Measurements from ENCODE around the gene ZNF708. TPM values are rescaled to one million over a fixed set of nuclear protein-coding genes. Genes with fewer than 3 reads are reported as not detected.
A peak's percentile ranks its signal among the peaks of the same experiment; 100 is the strongest.
"Not testable (repeated sequence)": the region's sequence is repeated elsewhere in the genome, so short reads cannot be mapped to it uniquely, and the experiment has no call there.

The ZNF708 gene
- total RNA-seq, 1 donor from 2014 or later: 14.7 TPM

DNA sequence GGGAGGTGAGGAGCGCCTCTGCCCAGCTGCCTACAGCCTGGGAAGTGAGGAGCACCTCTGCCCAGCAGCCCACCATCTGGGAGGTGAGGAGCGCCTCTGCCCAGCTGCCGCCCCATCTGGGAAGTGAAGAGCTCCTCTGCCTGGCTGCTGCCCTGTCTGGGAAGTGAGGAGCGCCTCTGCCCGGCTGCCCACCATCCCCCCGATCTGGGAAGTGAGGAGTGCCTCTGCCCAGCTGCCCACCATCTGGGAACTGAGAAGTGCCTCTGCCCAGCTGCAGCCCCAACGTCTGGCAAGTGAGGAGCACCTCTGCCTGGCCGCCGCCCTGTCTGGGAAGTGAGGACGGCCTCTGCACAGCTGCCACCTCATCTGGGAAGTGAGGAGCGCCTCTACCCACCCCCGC is 64.3 kb downstream of the ZNF708 start:
- no peak overlapping the region for H3K4me3 ChIP-seq
- H3K9me3 ChIP-seq: no peaks in the 10 kb centered on the region
- no peaks in the 10 kb centered on the region for H3K4me1 ChIP-seq
- no peak for ATAC-seq
- DNase-seq: no peak
- H3K27ac ChIP-seq: no peak overlapping the region
- intact Hi-C loops (cut with DNase I): no loop called here
- no peaks in the 10 kb centered on the region for H3K36me3 ChIP-seq
- no peaks in the 10 kb centered on the region for H3K27me3 ChIP-seq
- TF ChIP-seq, protein P1, sequence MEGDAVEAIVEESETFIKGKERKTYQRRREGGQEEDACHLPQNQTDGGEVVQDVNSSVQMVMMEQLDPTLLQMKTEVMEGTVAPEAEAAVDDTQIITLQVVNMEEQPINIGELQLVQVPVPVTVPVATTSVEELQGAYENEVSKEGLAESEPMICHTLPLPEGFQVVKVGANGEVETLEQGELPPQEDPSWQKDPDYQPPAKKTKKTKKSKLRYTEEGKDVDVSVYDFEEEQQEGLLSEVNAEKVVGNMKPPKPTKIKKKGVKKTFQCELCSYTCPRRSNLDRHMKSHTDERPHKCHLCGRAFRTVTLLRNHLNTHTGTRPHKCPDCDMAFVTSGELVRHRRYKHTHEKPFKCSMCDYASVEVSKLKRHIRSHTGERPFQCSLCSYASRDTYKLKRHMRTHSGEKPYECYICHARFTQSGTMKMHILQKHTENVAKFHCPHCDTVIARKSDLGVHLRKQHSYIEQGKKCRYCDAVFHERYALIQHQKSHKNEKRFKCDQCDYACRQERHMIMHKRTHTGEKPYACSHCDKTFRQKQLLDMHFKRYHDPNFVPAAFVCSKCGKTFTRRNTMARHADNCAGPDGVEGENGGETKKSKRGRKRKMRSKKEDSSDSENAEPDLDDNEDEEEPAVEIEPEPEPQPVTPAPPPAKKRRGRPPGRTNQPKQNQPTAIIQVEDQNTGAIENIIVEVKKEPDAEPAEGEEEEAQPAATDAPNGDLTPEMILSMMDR (IDR thresholded peaks at IDR 0.05): no peak

DNA sequence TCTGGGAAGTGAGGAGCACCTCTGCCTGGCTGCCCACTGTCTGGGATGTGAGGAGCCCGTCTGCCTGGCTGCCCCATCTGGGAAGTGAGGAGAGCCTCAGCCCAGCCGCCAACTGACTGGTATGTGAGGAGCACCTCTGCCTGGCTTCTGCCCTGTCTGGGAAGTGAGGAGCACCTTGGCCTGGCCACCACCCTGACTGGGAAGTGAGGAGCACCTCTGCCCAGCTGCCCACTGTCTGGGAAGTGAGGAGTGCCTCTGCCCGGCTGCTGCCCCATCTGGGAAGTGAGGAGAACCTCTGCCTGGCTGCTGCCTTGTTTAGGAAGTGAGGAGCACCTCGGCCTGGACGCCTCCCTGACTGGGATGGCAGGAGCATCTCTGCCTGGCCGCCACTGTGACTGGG is 64.8 kb downstream of the ZNF708 start:
- ATAC-seq (no peak), DNase-seq (no peak)
- intact Hi-C loops (cut with DNase I): no loop called here
- no peak overlapping the region for H3K4me3 ChIP-seq
- TF ChIP-seq, protein P1 (IDR thresholded peaks at IDR 0.05): no peak
- H3K9me3 ChIP-seq: no peaks in the 10 kb centered on the region
- H3K27me3 ChIP-seq: no peaks in the 10 kb centered on the region
- no peak overlapping the region for H3K27ac ChIP-seq
- no peaks in the 10 kb centered on the region for H3K4me1 ChIP-seq
- no peaks in the 10 kb centered on the region for H3K36me3 ChIP-seq

DNA sequence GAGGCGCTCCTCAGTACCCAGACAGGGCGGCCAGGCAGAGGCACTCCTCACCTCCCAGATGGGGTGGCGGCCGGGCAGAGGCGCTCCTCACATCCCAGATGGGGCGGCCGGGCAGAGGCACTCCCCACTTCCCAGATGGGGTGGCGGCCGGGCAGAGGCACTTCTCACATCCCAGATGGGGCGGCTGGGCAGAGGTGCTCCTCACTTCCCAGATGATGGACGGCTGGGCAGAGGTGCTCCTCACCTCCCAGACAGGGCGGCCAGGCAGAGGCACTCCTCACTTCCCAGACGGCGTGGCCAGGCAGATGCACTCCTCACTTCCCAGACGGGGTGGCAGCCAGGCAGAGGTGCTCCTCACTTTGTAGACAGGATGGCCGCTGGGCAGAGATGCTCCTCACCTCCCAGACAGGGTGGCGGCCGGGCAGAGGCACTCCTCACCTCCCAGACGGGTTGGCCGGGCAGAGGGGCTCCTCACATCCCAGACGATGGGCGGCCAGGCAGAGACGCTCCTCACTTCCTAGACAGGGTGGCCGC is 68.3 kb downstream of the ZNF708 start:
- H3K9me3 ChIP-seq; intact Hi-C loops (cut with DNase I); H3K27ac ChIP-seq; H3K36me3 ChIP-seq; ATAC-seq; H3K27me3 ChIP-seq; H3K4me1 ChIP-seq; DNase-seq; H3K4me3 ChIP-seq: not testable (repeated sequence)

DNA sequence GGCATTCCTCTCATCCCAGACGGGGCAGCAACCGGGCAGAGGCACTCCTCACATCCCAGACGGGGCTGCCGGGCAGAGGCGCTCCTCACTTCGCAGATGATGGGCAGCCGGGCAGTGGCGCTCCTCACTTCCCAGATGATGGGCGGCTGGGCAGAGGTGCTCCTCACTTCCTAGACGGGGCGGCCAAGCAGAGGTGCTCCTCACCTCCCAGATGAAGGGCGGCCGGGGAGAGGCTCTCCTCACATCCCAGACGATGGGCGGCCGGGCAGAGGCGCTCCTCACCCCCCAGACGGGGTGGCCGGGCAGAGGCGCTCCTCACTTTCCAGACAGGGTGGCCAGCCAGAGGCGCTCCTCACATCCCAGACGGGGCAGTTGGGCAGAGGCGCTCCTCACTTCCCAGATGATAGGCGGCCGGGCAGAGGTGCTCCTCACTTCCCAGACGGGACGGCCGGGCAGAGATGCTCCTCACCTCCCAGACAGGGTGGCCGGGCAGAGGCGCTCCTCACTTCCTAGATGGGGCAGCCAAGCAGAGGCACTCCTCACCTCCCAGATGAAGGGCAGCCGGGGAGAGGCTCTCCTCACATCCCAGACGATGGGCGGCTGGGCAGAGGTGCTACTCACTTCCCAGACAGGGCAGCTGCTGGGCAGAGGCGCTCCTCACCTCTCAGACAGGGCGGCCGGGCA is 68.9 kb downstream of the ZNF708 start:
- no peaks in the 10 kb centered on the region for H3K4me1 ChIP-seq
- TF ChIP-seq, protein P1 (IDR thresholded peaks at IDR 0.05): no peak
- DNase-seq (no peak), ATAC-seq (no peak)
- H3K27ac ChIP-seq: no peak overlapping the region
- H3K27me3 ChIP-seq: no peaks in the 10 kb centered on the region
- H3K4me3 ChIP-seq: no peak overlapping the region
- H3K9me3 ChIP-seq: no peaks in the 10 kb centered on the region
- intact Hi-C loops (cut with DNase I): no loop called here
- H3K36me3 ChIP-seq: no peaks in the 10 kb centered on the region

DNA sequence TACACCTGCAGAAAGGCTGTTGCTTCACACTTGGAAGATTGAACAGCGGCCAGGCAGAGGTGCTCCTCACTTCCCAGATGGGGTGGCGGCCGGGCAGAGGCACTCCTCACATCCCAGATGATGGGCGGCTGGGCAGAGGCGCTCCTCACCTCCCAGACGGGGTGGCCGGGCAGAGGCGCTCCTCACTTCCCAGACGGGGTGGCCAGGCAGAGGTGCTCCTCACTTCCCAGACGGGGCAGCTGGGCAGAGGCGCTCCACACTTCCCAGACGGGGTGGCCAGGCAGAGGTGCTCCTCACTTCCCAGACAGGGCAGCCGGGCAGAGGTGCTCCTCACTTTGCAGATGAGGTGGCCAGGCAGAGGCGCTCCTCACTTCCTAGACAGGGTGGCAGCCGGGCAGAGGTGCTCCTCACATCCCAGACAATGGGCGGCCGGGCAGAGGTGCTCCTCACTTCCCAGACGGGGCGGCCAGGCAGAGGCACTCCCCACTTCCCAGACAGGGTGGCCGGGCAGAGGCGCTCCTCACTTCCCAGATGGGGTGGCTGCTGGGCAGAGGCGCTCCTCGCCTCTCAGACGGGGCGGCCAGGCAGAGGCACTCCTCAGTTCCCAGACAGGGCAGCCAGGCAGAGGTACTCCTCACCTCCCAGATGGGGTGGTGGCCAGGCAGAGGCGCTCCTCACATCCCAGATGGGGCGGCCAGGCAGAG is 69.6 kb downstream of the ZNF708 start:
- H3K27me3 ChIP-seq; H3K9me3 ChIP-seq; H3K36me3 ChIP-seq; H3K27ac ChIP-seq; DNase-seq; H3K4me1 ChIP-seq; H3K4me3 ChIP-seq; intact Hi-C loops (cut with DNase I); ATAC-seq: not testable (repeated sequence)

DNA sequence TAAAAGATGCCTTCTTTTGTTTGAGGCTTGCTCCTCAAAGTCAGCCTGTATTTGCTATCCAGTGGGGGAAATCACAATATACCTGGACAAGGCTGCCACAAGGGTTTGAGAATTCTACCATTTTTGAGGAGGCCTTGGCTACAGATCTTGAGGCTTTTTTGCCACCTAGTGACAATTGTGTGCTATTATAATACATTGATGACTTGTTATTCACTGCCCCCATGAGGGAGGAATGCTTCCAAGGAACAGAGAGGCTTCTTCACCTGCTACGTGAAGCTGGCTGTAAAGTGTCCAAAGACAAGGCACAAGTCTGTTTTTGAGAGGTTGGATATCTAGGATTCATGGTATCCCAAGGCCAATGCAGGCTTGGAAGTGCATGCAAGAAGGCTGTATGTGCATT is 72.5 kb downstream of the ZNF708 start:
- TF ChIP-seq, protein P1 (IDR thresholded peaks at IDR 0.05): peak; percentile 20
- Histone ChIP-seq H3K4me3 (no peak overlapping the region), H3K27ac (no peak overlapping the region), H3K9me3 (no peaks in the 10 kb centered on the region), H3K4me1 (no peaks in the 10 kb centered on the region), H3K27me3 (no peaks in the 10 kb centered on the region), H3K36me3 (no peaks in the 10 kb centered on the region)
- DNase-seq: no peak
- intact Hi-C loops (cut with DNase I): no loop called here
- ATAC-seq: peak; percentile 25

Other genes with a start within 250 kb of the ZNF708 start
- gene ZNF714, start 247.2 kb downstream of the ZNF708 start, total RNA-seq: 5.9 TPM
- 24.5 TPM for gene ZNF431, start 187.4 kb downstream of the ZNF708 start, total RNA-seq
- gene ZNF738, start 29.6 kb upstream of the ZNF708 start, total RNA-seq: 5.3 TPM
- gene ZNF493, start 67.7 kb upstream of the ZNF708 start, total RNA-seq: 29.4 TPM
- 14.0 TPM for gene ZNF429, start 176.2 kb upstream of the ZNF708 start, total RNA-seq